HG03432 (cell line): ENCODE results near the gene SERPINB5.
"Not testable (repeated sequence)": the region's sequence is repeated elsewhere in the genome, so short reads cannot be mapped to it uniquely, and the experiment has no call there.

ENCODE experiments used
- ATAC-seq: cut with Tn5 transposase; IDR thresholded peaks from one replicate; pipeline ENCODE4 v1.9.1; 2021; ENCODE audit warnings: mild to moderate bottlenecking, moderate library complexity; ENCODE audit not compliant: unreplicated experiment

SERPINB5 gene, protein sequence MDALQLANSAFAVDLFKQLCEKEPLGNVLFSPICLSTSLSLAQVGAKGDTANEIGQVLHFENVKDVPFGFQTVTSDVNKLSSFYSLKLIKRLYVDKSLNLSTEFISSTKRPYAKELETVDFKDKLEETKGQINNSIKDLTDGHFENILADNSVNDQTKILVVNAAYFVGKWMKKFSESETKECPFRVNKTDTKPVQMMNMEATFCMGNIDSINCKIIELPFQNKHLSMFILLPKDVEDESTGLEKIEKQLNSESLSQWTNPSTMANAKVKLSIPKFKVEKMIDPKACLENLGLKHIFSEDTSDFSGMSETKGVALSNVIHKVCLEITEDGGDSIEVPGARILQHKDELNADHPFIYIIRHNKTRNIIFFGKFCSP

DNA sequence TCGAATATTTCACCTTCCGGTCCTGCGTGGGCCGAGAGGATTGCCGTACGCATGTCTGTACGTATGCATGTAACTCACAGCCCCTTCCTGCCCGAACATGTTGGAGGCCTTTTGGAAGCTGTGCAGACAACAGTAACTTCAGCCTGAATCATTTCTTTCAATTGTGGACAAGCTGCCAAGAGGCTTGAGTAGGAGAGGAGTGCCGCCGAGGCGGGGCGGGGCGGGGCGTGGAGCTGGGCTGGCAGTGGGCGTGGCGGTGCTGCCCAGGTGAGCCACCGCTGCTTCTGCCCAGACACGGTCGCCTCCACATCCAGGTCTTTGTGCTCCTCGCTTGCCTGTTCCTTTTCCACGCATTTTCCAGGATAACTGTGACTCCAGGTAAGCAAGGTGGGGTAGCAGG lies at the start of gene SERPINB5:
Gene SERPINB5, plus strand, starts transcription at position 291 of the 400 bp plus-strand sequence. CDS start 7,471 bp downstream, outside the sequence.
- ATAC-seq, result no peak

DNA sequence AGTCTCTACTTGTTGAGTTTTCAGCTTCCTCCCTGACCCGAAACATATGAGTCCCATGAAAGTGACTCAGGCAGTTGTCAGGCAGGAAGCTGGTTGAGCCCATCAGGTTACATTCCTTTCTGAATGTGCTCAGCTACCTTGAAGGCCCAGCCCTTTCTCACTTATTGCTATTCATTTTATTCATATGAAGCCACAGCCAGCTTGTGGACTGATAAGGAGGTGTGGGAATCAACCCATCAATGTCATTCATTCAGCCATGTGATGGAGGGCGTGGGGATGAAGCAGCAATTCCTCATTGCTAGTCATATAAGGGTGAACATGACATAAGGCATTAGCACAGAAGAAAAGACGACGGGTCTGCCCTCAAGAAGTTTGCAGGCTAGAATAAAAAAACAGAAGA lies 49.2 kb upstream of the SERPINB5 start:
- ATAC-seq, result no peak

DNA sequence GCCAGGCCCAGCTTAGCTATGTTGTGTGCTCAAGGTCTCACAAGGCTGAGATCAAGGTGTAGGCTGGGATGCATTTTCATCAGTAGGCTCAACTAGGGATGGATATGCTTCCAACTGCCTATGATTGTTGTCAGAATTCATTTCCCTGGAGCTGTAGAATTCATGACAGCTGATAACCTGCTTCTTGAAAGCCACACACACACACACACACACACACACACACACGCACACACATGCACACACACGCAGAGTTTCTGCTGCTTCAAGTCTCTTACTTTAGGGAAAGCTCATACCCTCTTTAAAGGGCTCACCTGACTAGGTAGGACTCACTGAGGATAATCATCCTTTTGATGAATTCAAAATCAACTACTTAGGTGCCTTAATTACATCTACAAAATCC lies 46.2 kb upstream of the SERPINB5 start:
- ATAC-seq, result no peak

DNA sequence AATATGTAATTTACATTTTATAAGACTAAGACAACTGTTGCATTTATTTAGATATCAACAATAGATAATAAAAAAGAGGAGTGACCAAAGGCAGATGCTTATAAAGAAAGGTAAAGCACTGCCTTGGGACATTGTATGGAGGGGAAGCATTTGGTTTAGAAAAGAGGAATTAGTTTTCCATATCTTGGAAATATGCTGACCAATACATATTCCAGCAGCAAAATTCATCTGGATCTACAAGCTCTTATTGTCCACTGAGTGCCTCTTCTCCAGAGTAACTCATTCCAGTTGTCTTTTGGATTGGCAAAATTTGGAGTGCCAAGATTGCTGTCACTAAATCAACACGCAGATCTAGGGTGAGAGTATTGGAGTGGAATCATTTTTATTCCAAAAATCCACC lies 45.6 kb upstream of the SERPINB5 start:
- ATAC-seq, result no peak

DNA sequence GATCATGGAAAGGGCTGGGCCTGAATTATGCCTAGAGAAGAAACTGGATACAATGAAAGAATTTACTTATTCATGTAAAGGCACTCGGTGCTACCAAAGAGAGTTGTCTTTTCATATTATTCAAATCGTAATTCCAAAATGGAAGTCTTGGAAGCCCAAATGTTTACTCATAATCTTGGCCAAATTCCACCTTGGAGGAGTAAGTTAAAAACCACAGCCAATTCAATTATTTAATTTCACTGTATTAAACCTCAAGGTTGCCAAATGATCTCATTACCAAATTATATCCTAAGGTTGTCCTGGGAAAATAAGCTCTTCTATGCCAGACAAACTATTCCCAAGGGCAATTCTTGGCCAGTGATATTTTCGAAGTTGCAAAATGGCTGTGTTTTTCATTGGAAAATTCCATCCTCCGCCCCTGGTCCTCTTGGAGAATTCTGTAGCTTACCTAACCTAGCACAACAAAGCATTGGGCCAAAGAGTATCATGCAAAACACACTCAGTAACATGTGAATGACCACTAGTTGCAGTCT lies 43.4 kb upstream of the SERPINB5 start:
- no peak for ATAC-seq

DNA sequence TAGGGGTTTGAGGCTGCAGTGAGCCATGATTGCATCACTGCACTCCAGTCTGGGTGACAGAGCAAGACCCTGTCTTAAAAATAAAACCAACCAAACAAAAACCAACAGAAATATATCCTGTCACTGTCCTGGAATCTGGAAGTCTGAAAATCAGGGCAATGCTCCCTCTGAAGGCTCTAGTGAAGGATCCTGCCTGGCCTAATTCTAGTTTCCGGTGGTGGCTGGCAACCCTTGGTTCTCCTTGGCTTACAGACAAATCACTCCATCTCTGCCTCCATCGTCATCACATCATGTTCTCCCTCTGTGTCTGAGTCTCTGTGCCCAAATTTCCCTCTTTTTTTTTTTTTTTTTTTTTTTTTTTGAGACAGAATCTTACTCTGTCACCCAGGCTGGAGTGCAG lies 38.6 kb upstream of the SERPINB5 start:
- no peak for ATAC-seq

DNA sequence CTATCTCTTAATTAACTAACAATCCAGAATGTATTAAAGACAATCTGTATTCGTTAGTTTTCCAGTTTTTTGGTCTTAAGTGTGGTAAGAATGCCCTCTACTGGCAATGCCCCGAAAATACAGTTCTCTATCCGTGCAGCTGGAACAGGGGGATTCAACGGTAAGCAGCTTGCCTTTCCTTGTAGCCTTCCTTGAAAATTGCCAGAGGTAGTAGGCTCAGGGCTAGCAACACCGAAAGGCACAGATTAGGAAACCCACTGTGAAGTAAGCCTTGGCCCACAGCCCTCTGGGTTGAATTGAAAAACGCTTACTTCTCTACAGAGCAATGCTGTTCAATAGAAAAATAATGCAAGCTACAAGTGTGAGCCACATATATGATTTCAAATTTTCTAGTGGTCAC lies 37.4 kb upstream of the SERPINB5 start:
- peak; percentile 67 for ATAC-seq

DNA sequence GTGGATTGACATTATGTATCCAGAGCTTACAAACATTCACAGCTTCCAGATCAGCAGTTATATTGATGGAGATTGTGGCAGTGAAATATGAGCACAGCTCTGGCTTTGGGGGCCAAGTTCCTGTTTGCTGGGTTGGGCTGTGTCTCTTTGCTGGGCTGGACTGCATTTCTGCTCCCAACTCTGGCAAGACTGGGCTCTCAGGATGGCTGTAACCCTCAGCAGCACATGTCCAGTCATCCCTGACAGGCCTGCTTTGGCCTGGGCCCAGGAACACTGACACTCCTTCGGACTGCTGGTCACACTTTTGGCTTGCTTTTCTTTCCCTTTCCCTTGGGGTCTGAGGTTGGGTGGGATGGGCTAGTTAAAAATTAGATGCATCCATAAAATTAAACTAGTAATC lies 36.5 kb upstream of the SERPINB5 start:
- ATAC-seq, result no peak

DNA sequence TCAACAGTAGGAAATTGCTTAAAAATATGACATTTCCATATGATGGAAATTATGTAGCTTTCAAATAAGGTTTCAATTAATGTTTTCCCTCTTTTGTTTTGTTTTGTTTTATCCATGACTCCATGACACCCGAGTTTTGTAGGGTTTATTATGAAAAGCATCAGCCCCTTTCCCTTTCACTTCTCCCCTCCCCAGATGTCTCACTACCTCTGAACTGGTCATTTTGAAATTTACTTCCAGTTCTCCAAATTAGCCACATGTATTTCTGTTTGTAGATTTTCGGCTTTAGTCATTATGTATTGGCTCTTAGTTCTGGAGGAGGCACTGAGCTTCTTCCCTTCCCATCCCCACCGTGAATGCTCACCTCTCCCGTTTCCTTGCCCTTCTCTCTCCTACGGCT lies 35.9 kb upstream of the SERPINB5 start:
- ATAC-seq, result no peak

DNA sequence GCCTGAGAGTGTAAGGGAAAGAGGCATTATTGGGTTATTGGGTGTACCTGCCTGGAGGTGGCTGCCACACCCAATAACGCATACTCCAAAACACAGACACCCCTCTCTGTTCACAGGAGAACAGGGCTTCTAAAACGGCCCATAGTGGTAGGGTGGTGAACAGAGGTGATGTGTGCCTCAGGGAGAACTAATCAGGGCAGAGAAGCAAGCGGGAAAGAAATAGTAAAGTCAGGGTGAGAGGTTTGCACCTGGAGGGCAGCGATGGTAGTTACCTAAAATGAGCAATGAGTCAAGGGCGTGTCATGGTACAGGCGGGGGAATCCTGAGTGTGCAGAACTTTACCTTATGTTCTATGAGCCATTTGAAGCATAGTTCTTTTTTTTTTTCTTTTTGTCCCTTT lies 32.9 kb upstream of the SERPINB5 start:
- ATAC-seq, result no peak

DNA sequence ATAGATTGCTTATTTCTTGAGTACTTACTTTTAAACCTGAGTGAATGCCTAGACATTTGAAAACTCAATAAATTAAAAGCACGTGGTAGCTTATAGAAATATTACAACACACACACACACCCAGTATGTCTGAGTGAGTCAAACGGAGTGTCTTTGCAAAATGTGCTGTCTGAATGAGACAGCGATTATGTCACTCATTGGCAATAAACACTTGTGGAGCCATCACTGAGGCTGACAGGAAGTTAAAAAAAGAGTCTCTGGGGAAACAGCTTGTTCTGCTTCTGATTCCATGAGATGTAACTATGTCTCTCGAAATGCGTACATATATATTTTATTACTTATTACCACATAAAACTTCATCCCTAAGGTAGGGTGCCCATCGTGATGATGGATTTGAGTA lies 32.2 kb upstream of the SERPINB5 start:
- peak; percentile 57 for ATAC-seq

DNA sequence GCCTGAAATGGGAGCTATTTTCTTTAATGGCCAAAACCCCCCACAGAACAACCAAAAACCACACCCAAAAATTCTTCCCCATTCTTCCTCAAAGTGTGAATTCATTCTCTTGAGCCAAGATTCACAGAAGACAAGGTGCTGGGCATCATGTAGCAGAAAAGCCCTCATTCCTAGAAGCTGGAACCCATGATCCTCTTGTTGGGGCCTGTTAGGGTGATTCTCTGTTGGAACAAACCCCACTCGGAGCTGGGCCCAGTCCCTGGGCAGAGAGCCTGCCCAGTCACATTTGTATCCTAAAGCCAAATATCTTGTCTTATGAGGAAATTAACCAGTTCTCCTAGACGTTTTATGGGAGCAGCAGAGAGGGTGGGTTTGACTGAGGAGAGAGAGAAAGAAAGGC lies 31.7 kb upstream of the SERPINB5 start:
- ATAC-seq, result no peak

DNA sequence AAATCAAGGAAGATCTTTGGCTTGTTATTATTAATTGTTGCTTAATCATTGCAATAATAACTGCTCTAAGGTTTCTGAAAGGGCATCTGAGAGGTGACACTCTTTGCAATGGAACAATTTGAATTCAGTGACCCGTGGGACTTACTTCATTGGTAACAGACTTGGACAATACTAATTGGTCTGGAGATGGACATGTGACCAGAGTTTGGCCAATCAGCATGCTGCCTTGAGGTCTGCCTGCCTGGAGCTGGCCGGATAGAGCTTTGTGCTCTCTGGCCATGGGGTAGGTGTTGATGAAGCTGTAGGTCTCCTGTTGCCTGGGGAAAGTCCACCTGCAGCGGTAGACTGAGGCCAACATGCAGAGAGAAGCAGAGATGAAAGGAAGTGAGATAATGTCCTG lies 30.5 kb upstream of the SERPINB5 start:
- no peak for ATAC-seq

DNA sequence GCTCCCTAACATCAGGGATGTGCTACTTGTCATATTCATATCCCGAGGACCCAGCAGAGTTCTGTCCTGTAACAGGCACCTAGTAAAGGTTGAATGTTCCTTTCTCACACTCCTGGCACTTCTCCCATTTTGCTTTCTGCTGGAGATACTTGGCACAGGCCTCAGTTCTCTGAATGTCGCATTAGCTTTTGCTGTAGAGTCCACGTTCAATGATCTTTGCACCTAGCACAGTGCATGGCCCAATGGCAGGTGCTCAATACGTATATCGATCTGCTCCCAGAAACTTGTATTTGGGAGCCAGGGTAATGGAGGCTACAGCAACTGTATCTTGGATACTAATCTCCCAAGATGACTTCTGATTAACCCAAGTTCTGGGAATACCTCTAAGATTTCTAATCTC lies 29.7 kb upstream of the SERPINB5 start:
- ATAC-seq, result no peak

DNA sequence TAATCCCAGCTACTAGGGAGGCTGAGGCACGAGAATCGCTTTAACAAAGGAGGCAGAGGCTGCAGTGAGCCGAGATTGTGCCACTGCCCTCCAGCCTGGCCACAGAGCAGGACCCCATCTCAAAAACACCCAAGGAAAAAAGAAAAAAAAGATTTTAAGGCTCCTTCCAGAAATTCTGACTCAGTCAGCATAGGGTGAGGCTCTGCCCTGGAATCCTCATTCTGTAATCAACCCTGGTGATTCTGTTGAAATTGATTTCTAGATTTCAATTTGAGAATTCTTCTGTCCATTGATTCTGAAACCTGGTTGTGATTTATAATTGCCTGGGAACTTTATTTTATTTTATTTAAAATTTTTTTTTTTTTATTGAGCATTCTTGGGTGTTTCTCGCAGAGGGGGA lies 27.3 kb upstream of the SERPINB5 start:
- ATAC-seq, result no peak

DNA sequence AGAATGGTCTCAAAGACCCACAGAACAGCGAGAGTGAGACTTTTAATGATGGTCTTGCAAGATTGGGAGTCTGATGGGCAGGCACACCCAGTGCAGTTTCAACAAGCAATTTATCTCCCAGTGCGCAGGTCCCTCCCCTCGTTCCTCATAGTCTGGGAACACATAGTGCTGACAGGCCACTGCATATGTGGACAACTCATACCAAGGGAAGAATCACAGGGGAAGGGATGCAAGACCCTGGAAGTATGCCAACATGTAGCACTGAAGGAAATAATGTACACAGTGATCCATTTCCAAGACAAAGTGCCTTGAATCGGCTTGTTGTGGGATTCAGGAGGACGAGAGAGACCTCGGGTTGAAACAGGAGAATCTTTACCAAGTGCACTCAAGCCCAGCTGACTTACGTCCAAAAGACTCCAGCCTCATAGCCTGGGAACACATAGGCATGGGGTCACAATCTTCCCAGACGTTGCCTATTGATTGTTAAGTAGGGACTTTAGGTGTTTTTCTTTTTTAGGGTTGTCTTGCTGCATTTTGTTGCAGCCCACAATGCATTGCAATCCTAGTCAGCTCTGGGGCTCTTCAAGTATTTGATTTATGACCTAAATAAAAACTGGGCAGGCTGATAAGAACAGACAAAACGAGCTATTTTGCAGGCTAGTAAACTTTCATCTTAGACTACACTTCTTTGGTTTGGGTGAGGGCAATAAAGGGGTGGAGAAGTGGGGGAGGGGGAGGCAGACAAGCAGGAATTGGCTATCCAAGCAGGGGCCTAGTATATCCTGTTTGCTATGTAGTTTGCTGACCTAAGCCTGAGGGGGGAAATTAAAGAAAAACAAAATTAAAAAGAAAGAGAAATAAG lies 24.7 kb upstream of the SERPINB5 start:
- no peak for ATAC-seq

DNA sequence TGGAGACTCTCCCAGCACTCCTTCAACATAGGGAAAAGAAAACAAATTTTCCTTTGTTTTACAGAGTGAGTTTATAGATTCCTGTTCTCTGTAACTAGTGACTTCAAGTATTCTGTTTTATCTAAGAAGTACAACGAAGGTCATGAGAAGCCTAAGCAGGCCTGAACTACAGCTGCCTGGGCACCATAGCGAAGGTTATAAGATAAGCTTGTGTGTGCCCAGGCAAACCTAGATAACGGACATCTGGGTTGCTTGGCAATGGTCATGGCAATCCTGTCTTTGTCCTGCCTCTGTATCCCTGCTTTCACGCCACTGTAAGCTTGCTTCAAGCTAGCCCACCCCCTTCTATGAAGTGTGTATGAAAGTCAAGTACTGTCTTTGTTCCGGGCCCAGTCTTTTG lies 24.0 kb upstream of the SERPINB5 start:
- not testable (repeated sequence) for ATAC-seq

DNA sequence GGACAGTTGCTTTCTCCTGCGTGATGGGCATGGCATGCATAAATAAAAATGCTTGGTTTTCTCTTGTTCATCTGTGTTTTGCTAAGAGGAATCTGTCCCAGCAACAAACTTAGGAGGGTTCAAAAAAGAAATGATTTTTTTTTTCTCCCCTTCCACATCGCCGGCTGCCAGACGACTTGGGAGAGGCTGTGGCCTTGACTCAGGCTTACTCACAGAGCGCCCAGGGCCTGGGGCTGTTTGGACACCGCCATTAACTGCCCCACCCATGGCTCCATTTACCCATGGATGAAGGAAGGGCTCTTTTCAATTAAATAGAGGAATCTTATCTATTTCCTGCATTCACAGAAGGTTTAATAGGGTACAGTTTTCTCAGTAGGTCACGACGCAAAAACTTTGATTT lies 22.3 kb upstream of the SERPINB5 start:
- ATAC-seq, result no peak

DNA sequence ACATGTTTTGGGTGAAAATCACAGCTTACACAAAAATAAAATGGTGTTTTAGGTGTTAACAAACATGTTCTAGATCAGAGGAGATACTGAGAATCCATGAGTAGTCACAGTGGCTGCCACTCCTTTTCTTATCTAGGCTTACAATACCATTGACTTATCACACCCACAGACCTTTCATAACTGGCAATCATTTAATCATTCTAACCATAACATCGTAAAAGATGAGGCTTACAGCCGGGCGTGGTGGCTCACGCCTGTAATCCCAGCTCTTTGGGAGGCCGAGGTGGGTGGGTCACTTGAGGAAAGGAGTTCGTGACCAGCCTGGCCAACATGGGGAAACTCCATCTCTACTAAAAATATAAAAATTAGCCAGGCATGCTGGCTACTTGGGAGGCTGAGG lies 18.8 kb upstream of the SERPINB5 start:
- no peak for ATAC-seq

DNA sequence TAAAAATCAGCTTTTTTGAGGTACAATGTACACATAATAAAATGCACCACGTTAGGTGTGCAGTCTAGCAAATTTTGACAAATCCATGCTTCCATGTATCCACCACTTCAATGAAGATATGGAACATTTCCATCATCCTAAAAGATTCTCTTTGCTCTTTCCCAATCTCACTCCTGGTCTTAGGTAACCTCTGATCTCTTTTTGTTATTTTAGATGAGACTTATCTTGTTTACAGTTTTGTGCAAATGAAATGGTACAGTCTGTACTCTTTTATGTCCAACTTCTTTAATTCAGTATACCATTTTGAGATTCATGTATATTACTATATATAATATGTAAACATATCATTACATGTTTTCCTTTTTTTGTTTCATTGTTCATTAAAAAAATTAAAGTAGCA lies 16.3 kb upstream of the SERPINB5 start:
- no peak for ATAC-seq

DNA sequence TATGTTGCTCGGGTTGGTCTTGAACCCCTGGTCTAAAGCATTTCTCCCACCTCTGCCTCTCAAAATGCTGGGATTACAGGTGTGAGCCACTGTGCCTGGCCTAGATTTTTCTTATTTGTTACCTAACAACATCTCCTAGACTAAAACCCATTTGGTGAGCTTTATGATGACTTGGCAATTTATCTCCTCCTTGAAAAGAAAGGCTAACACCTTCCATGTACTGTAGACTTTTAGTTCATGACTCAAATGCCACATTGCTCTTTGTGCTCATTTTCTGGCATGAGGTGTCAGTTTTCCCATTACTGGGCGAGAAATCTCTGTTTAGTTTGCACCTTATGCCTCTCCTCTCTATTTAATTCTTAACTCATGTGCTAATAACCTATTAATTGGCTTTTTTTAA lies 12.3 kb upstream of the SERPINB5 start:
- ATAC-seq, result no peak

DNA sequence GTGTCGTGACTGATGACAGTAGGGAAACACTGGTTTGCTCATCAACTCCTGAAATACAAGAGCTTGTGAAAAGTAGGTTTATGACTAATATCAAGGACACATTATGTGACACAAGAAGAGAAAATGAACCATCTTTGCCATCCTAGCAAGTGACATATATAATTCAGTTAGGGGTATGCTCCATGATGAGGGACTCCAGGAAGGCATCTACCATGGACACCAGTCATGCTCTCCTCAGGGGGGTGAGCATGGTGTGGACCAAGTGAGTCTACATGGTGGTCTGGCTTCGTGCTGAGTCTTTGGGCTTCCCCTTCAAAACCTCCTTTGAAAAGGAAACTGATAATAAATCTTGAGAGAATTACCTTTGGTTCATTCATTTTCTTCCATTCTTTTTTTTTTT lies 11.7 kb upstream of the SERPINB5 start:
- no peak for ATAC-seq
